ENCODE data around the gene PID1.

DNA sequence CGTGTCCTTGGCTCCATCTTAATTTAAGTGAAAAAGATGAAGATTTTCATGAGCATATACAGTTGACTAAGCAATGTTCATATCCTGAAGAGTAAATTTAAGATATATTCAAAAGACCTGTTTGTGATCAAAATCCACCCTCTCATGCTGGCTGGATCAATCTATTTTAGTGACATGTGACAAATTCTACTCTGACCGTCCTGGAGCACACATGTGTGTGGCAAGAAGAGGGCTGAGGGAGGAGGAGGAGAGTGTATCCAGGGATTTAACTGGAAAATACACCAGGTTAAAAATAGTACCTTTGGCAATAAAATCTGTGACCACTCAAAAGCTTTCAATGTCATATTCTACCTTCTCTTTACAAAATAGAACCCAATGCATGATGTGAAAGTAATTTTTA lies 228.7 kb downstream of the PID1 start:
- TF ChIP-seq, protein P1, sequence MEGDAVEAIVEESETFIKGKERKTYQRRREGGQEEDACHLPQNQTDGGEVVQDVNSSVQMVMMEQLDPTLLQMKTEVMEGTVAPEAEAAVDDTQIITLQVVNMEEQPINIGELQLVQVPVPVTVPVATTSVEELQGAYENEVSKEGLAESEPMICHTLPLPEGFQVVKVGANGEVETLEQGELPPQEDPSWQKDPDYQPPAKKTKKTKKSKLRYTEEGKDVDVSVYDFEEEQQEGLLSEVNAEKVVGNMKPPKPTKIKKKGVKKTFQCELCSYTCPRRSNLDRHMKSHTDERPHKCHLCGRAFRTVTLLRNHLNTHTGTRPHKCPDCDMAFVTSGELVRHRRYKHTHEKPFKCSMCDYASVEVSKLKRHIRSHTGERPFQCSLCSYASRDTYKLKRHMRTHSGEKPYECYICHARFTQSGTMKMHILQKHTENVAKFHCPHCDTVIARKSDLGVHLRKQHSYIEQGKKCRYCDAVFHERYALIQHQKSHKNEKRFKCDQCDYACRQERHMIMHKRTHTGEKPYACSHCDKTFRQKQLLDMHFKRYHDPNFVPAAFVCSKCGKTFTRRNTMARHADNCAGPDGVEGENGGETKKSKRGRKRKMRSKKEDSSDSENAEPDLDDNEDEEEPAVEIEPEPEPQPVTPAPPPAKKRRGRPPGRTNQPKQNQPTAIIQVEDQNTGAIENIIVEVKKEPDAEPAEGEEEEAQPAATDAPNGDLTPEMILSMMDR (IDR thresholded peaks at IDR 0.05; ENCODE audit: low read depth, low read length, missing input control) = no peak
- TF ChIP-seq, protein P2, sequence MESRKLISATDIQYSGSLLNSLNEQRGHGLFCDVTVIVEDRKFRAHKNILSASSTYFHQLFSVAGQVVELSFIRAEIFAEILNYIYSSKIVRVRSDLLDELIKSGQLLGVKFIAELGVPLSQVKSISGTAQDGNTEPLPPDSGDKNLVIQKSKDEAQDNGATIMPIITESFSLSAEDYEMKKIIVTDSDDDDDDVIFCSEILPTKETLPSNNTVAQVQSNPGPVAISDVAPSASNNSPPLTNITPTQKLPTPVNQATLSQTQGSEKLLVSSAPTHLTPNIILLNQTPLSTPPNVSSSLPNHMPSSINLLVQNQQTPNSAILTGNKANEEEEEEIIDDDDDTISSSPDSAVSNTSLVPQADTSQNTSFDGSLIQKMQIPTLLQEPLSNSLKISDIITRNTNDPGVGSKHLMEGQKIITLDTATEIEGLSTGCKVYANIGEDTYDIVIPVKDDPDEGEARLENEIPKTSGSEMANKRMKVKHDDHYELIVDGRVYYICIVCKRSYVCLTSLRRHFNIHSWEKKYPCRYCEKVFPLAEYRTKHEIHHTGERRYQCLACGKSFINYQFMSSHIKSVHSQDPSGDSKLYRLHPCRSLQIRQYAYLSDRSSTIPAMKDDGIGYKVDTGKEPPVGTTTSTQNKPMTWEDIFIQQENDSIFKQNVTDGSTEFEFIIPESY (IDR thresholded peaks at IDR 0.05) = no peak
- TF ChIP-seq HNF4A (conservative IDR thresholded peaks at IDR 0.05) (peak; percentile 32 to 51), GABPA (IDR thresholded peaks at IDR 0.05 in 1 of 2, conservative IDR thresholded peaks at IDR 0.05 in 1 of 2) (no peak), JUND (IDR thresholded peaks at IDR 0.05) (no peak), TAF1 (conservative IDR thresholded peaks at IDR 0.05) (no peak), RAD21 (IDR thresholded peaks at IDR 0.05) (peak in 1 of 2 donors; percentile 32), RXRA (IDR thresholded peaks at IDR 0.05) (peak in 1 of 2 donors; percentile 32), FOXA1 (IDR thresholded peaks at IDR 0.05) (no peak), SP1 (IDR thresholded peaks at IDR 0.05) (no peak), YY1 (IDR thresholded peaks at IDR 0.05) (peak; percentile 6)
- TF ChIP-seq, protein P3, sequence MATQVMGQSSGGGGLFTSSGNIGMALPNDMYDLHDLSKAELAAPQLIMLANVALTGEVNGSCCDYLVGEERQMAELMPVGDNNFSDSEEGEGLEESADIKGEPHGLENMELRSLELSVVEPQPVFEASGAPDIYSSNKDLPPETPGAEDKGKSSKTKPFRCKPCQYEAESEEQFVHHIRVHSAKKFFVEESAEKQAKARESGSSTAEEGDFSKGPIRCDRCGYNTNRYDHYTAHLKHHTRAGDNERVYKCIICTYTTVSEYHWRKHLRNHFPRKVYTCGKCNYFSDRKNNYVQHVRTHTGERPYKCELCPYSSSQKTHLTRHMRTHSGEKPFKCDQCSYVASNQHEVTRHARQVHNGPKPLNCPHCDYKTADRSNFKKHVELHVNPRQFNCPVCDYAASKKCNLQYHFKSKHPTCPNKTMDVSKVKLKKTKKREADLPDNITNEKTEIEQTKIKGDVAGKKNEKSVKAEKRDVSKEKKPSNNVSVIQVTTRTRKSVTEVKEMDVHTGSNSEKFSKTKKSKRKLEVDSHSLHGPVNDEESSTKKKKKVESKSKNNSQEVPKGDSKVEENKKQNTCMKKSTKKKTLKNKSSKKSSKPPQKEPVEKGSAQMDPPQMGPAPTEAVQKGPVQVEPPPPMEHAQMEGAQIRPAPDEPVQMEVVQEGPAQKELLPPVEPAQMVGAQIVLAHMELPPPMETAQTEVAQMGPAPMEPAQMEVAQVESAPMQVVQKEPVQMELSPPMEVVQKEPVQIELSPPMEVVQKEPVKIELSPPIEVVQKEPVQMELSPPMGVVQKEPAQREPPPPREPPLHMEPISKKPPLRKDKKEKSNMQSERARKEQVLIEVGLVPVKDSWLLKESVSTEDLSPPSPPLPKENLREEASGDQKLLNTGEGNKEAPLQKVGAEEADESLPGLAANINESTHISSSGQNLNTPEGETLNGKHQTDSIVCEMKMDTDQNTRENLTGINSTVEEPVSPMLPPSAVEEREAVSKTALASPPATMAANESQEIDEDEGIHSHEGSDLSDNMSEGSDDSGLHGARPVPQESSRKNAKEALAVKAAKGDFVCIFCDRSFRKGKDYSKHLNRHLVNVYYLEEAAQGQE (IDR thresholded peaks at IDR 0.05) = no peak
- TF ChIP-seq, protein P4, sequence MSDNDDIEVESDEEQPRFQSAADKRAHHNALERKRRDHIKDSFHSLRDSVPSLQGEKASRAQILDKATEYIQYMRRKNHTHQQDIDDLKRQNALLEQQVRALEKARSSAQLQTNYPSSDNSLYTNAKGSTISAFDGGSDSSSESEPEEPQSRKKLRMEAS (IDR thresholded peaks at IDR 0.05) = peak; percentile 27
